ENCODE data around the gene P2RY2. TPM values are rescaled to one million over a fixed set of nuclear protein-coding genes. Genes with fewer than 3 reads are reported as not detected.

The P2RY2 gene
- total and polyA plus RNA-seq, 2 experiments from 2014 or later, result 0.63 to 1.6 TPM

DNA sequence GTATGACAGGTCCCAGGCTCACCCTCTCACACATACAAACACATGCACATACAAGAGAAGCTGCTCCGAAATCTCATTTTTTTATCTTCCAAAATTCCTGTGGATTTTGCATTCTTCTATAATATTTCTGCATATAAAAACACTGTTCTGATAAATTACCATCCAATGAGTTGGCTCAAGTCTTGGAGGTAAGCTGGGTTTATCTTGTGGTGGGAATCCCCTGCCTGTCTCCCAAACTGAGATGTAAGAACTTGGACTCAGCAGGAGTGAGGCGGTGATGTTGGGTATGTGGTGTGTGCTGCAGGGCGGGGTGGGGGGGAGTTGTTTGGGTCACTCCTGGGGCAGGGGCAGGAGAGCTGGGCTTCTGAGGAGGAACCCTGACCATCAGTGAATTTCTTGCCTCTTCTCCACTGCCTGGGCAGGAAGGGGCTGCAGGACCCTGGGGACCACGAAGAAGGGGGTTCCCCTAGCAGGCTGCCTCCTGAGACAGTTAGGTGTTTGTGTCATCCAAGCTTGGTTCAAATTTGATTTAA, 47.3 kb downstream of the P2RY2 start:
- Histone ChIP-seq H4K20me1 (replicated peaks; ENCODE audit: insufficient read depth) (no peaks in the 10 kb centered on the region), H3K79me2 (replicated peaks; ENCODE audit: insufficient read depth) (no peaks in the 10 kb centered on the region), H3K27me3 (ENCODE audit: insufficient read depth) (peaks cover 24% of the 10 kb centered on the region), H3K27ac (ENCODE audit: low read depth) (no peak overlapping the region), H3F3A (replicated peaks; ENCODE audit: low read depth) (no peaks in the 10 kb centered on the region), H3K4me2 (no peak overlapping the region), H3K36me3 (ENCODE audit: insufficient read depth) (no peaks in the 10 kb centered on the region), H3K4me3 (no peak overlapping the region), H3K9me2 (ENCODE audit: insufficient read depth) (no peaks in the 10 kb centered on the region), H3K4me1 (ENCODE audit: insufficient read depth) (peaks cover 3% of the 10 kb centered on the region; the same call in 1 of the 2 replicates), H2AFZ (no peak overlapping the region)
- DNase-seq (ENCODE audit: low spot score), result no peak
- Mint-ChIP-seq H3K9me3 (no peaks in the 10 kb centered on the region), H3K4me3 (no peak overlapping the region), H3K4me1 (peaks cover 23% of the 10 kb centered on the region), H3K27me3 (ENCODE audit: insufficient read depth, low read depth, poor library complexity) (peaks cover 11% of the 10 kb centered on the region), H3K36me3 (ENCODE audit: low read depth) (no peaks in the 10 kb centered on the region), H3K27ac (no peak overlapping the region)
- ATAC-seq, result no peak
- TF ChIP-seq JUNB (IDR thresholded peaks at IDR 0.05; ENCODE audit: unreplicated experiment) (no peak), CREB1 (CRISPR knock-in tag; IDR thresholded peaks at IDR 0.05; ENCODE audit: low read depth) (no peak), ZNF331 (CRISPR knock-in tag; IDR thresholded peaks at IDR 0.05; ENCODE audit: low read depth) (no peak), NANOG (IDR thresholded peaks at IDR 0.05; ENCODE audit: borderline replicate concordance) (no peak), ZNF114 (CRISPR knock-in tag; IDR thresholded peaks at IDR 0.05) (no peak), POLR2AphosphoS5 (IDR thresholded peaks at IDR 0.05; ENCODE audit: low read depth) (no peak), ETS1 (IDR thresholded peaks at IDR 0.05) (no peak), STAT1 (IDR thresholded peaks at IDR 0.05; ENCODE audit: unreplicated experiment) (no peak), CTCF (conservative IDR thresholded peaks at IDR 0.05; ENCODE audit: low read depth in 2 of 2) (no peak), EZH2phosphoT487 (IDR thresholded peaks at IDR 0.05; ENCODE audit: unreplicated experiment) (no peak), EZH2 (IDR thresholded peaks at IDR 0.05; ENCODE audit: low read depth, unreplicated experiment) (no peak), ZNF462 (CRISPR knock-in tag; IDR thresholded peaks at IDR 0.05) (no peak), REST (IDR thresholded peaks at IDR 0.05; ENCODE audit: unreplicated experiment) (no peak)

Measured in GM23338 (cell line).